Activated T-cell treated with anti-CD3 and anti-CD28 coated beads for 4 hours (primary cell): ENCODE results near the gene IFNL2.

Source experiments
- DNase-seq: peaks from one replicate; pipeline ENCODE4 v3.0.0-alpha.2; 2020

Gene IFNL2

GRCh38 chr19:39319098-39319891 lies 51.1 kb downstream of the IFNL2 start:
- no peak for DNase-seq
